CD4-positive, alpha-beta T cell treated with Interferon alpha-2 for 1 hour (primary cell): ENCODE results near the gene TUT7.

Experiments
- DNase-seq, 2 donors: peaks; one replicate each; pipeline ENCODE4 v3.0.0-alpha.2; 2020 to 2022

The TUT7 gene

DNA sequence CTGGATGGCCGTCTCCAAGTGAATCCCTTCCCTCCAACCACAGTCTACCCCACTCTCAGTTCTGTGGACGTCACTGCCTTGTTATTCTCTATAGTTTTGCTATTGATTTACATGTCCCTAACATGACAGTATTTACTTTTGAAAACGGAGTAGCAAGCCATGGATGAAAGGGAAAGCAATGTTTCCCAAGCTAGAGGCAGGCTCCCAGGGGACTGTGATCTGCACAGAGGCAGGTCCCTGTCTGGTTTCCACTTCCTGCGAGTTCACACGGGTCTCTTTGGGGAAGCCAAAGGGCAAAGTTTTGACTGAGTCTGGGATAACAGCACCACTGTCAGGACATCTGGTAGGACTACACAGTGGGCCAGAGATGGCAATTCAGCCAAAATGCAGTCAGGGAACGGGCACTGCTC lies 107.5 kb downstream of the TUT7 start:
- DNase-seq = no peak

DNA sequence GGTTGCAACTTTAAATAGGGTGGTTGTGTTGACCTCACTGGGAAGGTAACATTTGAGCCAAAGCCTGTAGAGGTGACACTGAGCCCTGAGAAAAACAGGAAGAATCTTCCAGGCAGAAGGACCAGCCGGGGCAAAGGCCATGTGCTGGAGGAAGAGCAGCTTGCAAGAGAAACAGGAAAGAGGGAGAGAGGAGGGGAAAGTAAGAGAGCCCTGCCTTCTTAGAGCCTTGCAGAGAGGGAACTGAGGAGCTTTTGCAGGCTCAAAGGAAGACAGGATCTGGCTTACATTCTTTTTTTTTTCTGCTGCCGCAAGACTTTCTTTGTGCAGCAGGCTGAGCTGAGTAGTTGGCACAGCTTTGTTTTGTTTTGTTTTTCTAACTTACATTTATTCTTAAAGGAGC lies 112.1 kb downstream of the TUT7 start:
- DNase-seq = no peak

DNA sequence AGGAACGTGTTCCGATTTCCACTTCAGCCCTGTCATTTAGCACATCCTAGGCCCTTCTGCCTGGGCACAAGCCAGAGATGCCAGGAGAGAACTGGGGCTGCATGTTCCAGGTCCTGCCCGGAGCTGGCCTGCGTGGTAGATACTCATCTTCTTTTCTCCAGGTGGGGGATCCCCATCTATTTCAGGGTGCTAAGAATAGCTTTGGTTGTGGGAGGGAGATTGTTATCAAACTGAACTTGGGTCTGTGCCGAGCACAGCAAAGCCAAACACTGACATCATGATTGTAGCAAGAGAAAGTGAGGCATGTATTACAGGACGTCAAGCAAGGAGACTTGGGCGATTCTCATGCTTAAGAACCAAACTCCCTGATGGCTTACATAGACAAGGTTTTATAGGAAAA lies 113.0 kb downstream of the TUT7 start:
- no peak for DNase-seq

DNA sequence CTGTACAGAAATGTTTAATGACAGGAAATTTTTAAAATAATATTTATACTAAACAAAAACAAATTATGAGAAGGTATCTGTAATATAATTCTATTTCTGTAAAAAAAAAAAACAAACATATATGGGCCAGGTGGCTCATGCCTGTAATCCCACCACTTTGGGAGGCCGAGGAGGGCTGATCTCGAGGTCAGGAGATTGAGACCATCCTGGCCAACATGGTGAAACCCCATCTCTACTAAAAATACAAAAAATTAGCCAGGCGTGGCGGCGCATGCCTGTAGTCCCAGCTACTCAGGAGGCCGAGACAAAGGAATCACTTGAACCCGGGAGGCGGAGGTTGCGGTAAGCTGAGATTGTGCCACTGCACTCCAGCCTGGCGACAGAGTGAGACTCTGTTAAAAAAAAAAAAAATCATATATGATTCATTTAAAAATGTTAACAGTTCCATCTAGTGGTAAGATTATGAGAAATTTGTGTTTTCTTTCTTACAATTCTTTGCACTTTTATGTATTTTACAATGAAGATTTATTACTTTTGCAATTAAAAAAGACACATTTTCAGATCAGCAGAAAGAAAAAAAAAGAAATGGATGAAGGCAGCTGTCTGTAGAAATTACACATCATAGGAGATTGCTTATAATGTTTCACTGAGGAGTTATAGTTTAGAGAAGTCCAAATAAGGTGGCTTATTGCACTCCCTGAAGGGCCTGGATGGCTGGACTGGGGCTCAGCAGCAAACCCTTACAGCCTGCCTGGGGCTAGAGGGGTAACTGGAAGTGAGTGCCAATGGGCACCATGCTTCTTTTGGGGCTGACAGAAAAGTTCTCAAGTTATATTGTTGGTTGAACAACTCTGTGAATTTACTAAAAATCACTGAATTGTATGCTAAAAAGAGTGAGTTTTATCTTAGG lies 115.1 kb downstream of the TUT7 start:
- no peak for DNase-seq
